Stimulated activated CD8-positive, alpha-beta memory T cell treated with anti-CD3 and anti-CD28 coated beads, Interleukin-15, amount 100 ng/mL, for 48 hours (primary cell): ENCODE measurements around the gene RASL10A.

ENCODE experiments used
- DNase-seq, 2 donors: peaks; one replicate each; pipeline ENCODE4 v3.0.0-alpha.2; 2020; ENCODE audit warnings: low read depth in 2 of 2

The RASL10A gene

DNA sequence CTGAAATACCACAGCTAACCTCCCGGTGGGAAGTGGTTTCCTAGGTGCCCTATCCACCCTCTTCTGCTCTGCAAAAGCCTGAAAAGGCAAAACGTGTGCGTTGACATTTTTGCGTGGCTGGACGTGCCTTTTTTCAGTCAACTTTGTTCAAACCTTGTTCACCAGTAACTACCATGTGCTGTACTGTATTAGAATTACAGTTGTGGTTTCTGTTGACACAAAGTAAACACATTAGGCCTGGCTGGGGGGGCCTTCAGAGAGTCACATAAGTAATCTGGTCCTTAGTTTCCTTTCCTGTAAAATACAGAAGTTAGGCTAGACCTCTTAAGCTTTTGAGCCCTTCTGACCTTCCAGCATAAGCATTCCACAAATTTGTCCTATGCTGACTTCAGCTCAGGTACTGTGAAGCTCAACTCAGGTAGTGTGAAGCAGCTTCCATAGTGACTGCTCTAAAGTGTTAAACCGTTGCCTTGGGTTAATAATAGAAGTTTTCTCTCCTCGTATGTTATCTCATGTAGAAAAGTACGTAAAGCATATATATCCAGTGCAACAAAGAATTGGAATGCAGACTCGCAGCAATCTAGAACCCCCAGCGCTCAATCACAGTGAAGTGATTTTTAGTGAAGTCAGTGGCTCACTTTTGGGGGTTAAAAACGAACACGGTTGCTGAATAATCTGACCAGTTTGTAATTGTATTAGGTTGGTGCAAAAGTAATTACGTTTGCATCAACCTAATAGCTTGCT lies 45.6 kb downstream of the RASL10A start:
- DNase-seq = no peak

DNA sequence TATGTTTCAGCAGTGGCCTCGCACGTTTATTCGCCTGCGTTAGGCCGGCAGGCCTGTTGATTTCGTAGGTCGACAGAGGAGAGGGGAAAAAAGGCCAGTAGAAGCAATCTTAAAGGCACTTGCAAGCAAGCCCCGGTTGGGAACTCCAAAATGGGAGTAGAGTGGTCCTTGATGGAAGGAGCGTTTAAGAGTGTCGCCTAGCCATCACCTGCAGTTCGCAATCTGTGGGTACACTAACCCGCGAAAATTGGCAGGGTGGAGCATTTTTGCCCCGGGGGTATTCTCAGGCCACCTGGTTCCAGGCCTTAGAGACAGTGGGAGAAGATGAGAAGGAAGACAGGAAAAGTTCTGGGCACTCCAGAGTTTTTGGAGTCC lies 46.3 kb downstream of the RASL10A start:
- no peak for DNase-seq

DNA sequence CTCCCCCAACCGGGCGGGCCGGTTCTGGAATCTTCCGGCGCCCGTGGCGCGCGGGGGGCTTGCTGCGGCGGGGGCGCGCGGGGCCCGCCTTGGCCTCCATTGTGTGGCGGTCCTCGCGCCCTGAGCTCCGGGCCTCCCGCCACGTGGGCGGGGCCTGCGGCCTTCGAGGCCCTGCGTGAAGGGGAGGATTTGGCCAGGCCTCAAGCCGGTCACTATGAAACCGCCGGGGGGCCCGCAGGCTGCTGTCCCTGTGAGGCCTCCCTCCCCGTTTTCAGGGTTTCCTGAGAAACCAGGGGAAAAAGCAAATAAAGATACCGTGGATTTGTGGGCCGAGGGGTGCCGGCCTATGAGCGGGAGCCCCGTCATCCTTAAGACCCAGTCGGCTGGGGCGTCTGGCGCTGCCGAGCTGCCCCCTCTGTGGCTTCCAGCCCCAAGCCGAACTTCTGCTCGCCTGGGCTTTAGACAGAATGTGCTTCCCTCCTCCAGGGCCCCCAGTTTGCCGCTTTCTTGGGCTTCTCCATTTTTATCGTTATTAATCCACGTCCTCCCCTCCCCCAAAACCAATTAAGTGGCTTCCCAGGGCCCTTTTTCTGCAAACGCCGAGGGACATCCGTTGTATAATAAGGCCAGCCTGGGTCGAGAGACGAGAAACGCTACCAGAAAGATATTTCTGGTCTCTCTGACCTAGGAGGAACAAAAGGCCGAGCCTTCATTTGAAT lies 46.8 kb downstream of the RASL10A start:
- DNase-seq = peak; percentile 19 to 25

GRCh38 chr22:29267858-29268510 lies 47.5 kb downstream of the RASL10A start, which contains the start of the genes EWSR1 and RHBDD3:
TSS of gene EWSR1 (plus strand) at chr22:29268268. CDS start at chr22:29268337, 69 bp downstream.
TSS of gene RHBDD3 (minus strand) at chr22:29267981. CDS start at chr22:29265626, 2,355 bp downstream.
- DNase-seq = peak; percentile 88 to 90

- no peak for DNase-seq
These were observed 48.0 kb downstream of the RASL10A start for GRCh38 chr22:29267462-29267857.

- no peak for DNase-seq
These were observed 48.7 kb downstream of the RASL10A start for GRCh38 chr22:29266564-29267461.

DNA sequence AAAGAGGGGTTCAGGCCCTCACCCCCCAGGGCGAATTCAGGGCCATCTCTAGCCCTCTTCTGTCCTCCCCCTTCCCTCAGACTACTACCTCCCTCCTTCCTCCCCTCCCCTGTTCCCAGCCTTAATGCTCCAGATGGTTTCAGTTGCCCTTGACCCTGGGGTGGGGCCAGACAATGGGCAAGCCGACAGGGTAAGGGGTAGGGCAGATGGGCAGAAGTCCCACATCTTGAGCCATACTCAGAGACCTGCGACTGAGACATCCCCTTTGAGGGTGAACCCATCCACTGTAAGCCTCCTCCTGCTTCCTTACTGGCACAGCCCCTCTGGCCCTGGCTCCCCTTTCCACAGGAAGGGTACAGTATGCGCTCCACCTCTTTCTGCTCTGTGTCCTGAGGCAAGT lies 49.6 kb downstream of the RASL10A start:
- no peak for DNase-seq

GRCh38 chr22:29265305-29265704 lies 50.2 kb downstream of the RASL10A start:
- DNase-seq = no peak

- DNase-seq = no peak
These were observed 51.7 kb downstream of the RASL10A start for GRCh38 chr22:29263791-29264276.
